Thyroid gland (tissue), 4 donors: Measurements from ENCODE around the gene HEXD. TPM values are rescaled to one million over a fixed set of nuclear protein-coding genes. Genes with fewer than 3 reads are reported as not detected.

Source experiments
- DNase-seq, 2 donors: peaks; one replicate each; pipeline ENCODE4 v3.0.0-alpha.2; 2019
- H3K27ac ChIP-seq, 3 donors: fragments of 200-600 bp; sonication (generic); 1 replicate in 2 of 3; 2 replicates in 1 of 3; pipeline ENCODE4 v1.5.1; 2016 to 2019; ENCODE audit warnings: mild to moderate bottlenecking in 1 of 3, moderate library complexity in 1 of 3
- H3K27me3 ChIP-seq: fragments of 200-600 bp; sonication (generic); one replicate; pipeline ENCODE4 v1.5.1; 2019
- H3K36me3 ChIP-seq, 2 donors: fragments of 200-600 bp; sonication (generic); one replicate each; pipeline ENCODE4 v1.5.1; 2016 to 2019
- H3K4me1 ChIP-seq, 2 donors: fragments of 200-600 bp; sonication (generic); one replicate each; pipeline ENCODE4 v1.5.1; 2017 to 2019
- H3K4me3 ChIP-seq, 3 donors: fragments of 200-600 bp; sonication (generic); replicated peaks in 1 of 3; 1 replicate in 2 of 3; 2 replicates in 1 of 3; pipeline ENCODE4 v1.5.1; 2016; ENCODE audit warnings: mild to moderate bottlenecking in 1 of 3
- H3K9me3 ChIP-seq: fragments of 200-600 bp; sonication (generic); one replicate; pipeline ENCODE4 v1.5.1; 2017
- POLR2A ChIP-seq, 2 donors: fragments of 450-650 bp; IDR thresholded peaks; one replicate each; pipeline ENCODE4 v1.6.1; 2017; ENCODE audit warnings: antibody characterized with exemption in 2 of 2, mild to moderate bottlenecking in 2 of 2, moderate library complexity in 1 of 2
- WGBS, 2 donors: methylation state at CpG; one replicate each; pipeline ENCODE4 v1.1.5; 2017; 5-methylcytosine and 5-hydroxymethylcytosine counted together
- intact Hi-C: fragments of 100-400 bp; cut with DNase I; formaldehyde crosslinking; loops from one replicate; pipeline ENCODE4 v1.15.1; 2023
- total RNA-seq, 4 donors: library from RNA; depleted of rRNA; stranded (reverse); fragments of >200 nt; gene quantifications; one replicate each; pipeline ENCODE4 v1.2.3, GENCODE V29; 2016
- TF ChIP-seq, protein P1 (sequence below), 6 experiments: fragments of 200-600 bp in 3 of 6; fragments of 450-650 bp in 3 of 6; sonication (generic) in 3 of 6; IDR thresholded peaks; one replicate each; pipeline ENCODE4 v1.5.1; 2016 to 2019; ENCODE audit warnings: antibody characterized with exemption in 6 of 6, mild to moderate bottlenecking in 2 of 6, inconsistent platforms in 1 of 6, moderate library complexity in 1 of 6

The HEXD gene
- total RNA-seq, 4 donors from 2014 or later = 33.2 to 72.7 (median 40.9) TPM

DNA sequence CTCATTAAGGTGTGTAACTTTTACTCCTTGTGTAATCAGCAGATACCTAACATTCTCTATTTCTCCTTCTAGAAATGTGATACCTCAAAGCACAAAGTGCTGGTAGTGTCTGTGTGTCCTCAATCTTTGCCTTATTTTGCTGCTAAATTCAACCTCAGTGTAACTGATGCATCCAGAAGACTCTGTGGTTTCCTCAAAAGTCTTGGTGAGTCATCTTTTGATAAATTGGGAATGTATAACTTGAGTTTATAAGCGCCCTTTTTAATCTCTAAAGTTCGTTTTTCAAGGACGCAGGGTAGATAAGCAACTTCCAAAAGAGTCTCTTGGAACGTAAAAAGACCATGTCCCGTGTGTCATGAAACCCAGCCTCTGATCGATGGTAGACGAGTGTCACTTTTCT lies 50.5 kb downstream of the HEXD start:
- TF ChIP-seq, protein P1, sequence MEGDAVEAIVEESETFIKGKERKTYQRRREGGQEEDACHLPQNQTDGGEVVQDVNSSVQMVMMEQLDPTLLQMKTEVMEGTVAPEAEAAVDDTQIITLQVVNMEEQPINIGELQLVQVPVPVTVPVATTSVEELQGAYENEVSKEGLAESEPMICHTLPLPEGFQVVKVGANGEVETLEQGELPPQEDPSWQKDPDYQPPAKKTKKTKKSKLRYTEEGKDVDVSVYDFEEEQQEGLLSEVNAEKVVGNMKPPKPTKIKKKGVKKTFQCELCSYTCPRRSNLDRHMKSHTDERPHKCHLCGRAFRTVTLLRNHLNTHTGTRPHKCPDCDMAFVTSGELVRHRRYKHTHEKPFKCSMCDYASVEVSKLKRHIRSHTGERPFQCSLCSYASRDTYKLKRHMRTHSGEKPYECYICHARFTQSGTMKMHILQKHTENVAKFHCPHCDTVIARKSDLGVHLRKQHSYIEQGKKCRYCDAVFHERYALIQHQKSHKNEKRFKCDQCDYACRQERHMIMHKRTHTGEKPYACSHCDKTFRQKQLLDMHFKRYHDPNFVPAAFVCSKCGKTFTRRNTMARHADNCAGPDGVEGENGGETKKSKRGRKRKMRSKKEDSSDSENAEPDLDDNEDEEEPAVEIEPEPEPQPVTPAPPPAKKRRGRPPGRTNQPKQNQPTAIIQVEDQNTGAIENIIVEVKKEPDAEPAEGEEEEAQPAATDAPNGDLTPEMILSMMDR (IDR thresholded peaks at IDR 0.05) = no peak
- no peak for TF ChIP-seq POLR2A (IDR thresholded peaks at IDR 0.05)
- peaks cover 49 to 50% of the 10 kb centered on the region in 2 donors for H3K36me3 ChIP-seq

DNA sequence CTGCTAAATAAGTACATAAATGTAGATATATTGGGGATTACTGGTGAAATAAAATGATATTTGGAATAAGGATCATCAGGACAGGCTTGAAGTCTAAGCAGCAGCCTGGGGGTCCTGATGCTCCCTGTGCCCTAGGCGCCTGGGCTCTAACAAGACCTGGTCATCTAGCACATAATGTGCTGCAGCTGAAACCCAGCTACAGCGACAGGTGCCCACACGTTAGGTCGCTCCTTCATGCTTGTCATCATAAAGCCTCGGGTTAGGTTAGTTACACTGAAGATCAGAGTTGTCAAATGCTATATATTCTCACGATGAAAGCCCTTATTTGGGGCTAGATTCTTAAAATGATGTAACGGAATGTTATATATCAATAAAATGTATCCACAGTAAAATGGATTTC lies 51.9 kb downstream of the HEXD start:
- Histone ChIP-seq H3K4me1 (no peaks in the 10 kb centered on the region), H3K27me3 (no peaks in the 10 kb centered on the region), H3K9me3 (no peaks in the 10 kb centered on the region), H3K36me3 (peaks cover 36 to 42% of the 10 kb centered on the region in 2 donors), H3K27ac (no peak overlapping the region), H3K4me3 (no peak overlapping the region)
- intact Hi-C loops = no loop called here
- TF ChIP-seq, protein P1 (IDR thresholded peaks at IDR 0.05) = no peak
- no peak for TF ChIP-seq POLR2A (IDR thresholded peaks at IDR 0.05)
- 96 to 97% methylated on average over 7 of the region's 7 CpGs for WGBS, 2 donors
- no peak for DNase-seq

More for the DNA sequence above, 50.5 kb downstream of the HEXD start:
- intact Hi-C loops = no loop called here
- no peak overlapping the region for H3K4me3 ChIP-seq
- H3K27ac ChIP-seq = no peak overlapping the region
- no peaks in the 10 kb centered on the region for H3K27me3 ChIP-seq
- no peaks in the 10 kb centered on the region for H3K4me1 ChIP-seq
- H3K9me3 ChIP-seq = no peaks in the 10 kb centered on the region
- no peak for DNase-seq
- WGBS, 2 donors = 93 to 95% methylated on average over 7 of the region's 7 CpGs

DNA sequence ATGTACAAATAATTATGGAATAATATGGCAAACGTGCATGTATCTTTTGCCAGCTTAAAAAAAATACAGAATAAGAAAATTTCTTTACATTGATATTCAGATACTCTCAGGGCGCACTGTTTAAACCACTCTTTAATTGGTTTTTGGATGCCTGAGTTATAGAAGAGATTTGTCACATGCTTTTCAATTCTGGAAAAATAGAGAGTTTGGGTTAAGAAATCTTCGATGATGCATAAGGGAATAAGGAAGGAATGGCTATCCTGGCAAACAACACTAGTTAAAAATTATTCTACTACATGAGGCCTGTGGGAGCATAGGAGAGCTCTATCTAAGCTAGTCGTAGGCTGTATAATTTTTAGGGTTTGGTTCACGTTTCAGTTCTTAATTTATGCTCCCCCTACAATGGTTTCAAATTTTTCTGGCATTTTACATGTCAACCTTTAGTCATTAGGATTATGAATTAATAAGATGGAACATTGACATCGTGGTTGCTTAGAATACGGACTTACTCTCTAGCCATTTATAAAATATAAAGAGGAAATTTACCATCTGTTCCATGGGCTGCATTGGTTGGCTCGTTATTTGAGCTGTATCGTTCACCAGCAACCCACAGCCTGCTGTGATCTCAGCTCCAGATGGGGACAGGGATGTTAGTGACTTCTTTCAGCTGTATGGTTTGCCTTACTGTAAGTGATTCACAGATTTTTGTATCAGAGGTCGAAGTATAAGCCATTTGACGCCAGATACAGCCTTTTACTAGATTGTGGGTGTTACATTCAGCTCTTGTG lies 56.3 kb downstream of the HEXD start:
- H3K4me3 ChIP-seq = no peak overlapping the region
- H3K9me3 ChIP-seq = no peaks in the 10 kb centered on the region
- no peak overlapping the region for H3K27ac ChIP-seq
- no peaks in the 10 kb centered on the region for H3K4me1 ChIP-seq
- no peaks in the 10 kb centered on the region for H3K27me3 ChIP-seq
- no peak for DNase-seq
- peaks cover 23 to 24% of the 10 kb centered on the region in 2 donors for H3K36me3 ChIP-seq
- 85 to 92% methylated on average over 11 of the region's 11 CpGs for WGBS, 2 donors
- TF ChIP-seq POLR2A (IDR thresholded peaks at IDR 0.05) = no peak
- TF ChIP-seq, protein P1 (IDR thresholded peaks at IDR 0.05) = no peak
- intact Hi-C loops = no loop called here

DNA sequence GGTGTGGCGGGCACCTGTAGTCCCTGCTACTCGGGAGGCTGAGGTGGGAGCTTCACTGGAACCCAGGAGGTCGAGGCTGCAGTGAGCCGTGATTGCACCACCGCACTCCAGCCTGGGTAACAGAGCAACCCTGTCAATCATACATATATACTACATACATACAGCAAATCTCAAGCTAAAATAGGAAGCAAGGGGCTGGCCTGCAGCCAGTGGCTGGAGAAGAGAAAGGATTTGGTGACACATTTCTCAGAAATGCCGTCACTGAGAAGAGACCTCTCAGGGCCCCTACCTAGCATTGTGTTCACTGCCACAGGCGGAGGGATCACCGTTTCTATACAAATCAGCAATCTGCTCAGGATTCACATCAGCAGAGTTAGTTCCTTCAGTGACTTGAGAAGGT lies 57.3 kb downstream of the HEXD start:
- H3K27me3 ChIP-seq = no peaks in the 10 kb centered on the region
- DNase-seq = no peak

DNA sequence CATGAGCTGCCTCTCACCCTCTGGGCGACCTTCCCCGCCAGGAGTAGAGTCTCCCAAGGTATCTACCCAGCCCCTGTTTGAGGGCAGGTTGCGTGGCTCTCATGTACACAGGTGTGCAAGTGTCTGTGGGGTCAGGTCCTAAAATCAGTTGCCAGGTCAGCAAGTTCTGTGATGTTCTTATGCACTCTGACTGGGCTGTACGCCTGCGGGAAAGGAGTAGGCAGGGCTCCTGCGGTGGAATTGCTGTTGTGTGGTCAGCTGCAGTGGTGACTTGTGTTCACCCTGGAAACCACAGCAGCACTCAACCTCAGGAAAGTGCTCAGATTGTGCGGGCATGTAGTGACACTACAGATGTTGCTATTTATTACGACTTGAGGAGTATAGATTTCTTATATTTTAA lies 59.8 kb downstream of the HEXD start:
- WGBS, 2 donors = 92 to 94% methylated on average over 5 to 8 of the region's 8 CpGs
- intact Hi-C loops = no loop called here

More for the DNA sequence above, 57.3 kb downstream of the HEXD start:
- no peaks in the 10 kb centered on the region for H3K4me1 ChIP-seq
- TF ChIP-seq, protein P1 (IDR thresholded peaks at IDR 0.05) = no peak
- no peak for TF ChIP-seq POLR2A (IDR thresholded peaks at IDR 0.05)
- intact Hi-C loops = no loop called here
- H3K9me3 ChIP-seq = no peaks in the 10 kb centered on the region
- H3K27ac ChIP-seq = no peak overlapping the region
- no peak overlapping the region for H3K4me3 ChIP-seq
- WGBS, 2 donors = 93 to 94% methylated on average over 8 of the region's 8 CpGs
- peaks cover 26 to 33% of the 10 kb centered on the region in 2 donors for H3K36me3 ChIP-seq

More for the DNA sequence above, 59.8 kb downstream of the HEXD start:
- Histone ChIP-seq H3K4me1 (no peaks in the 10 kb centered on the region), H3K27ac (no peak overlapping the region), H3K27me3 (no peaks in the 10 kb centered on the region), H3K4me3 (no peak overlapping the region), H3K9me3 (no peaks in the 10 kb centered on the region), H3K36me3 (peaks cover 23 to 36% of the 10 kb centered on the region in 2 donors)
- TF ChIP-seq, protein P1 (IDR thresholded peaks at IDR 0.05) = no peak
- TF ChIP-seq POLR2A (IDR thresholded peaks at IDR 0.05) = no peak
- no peak for DNase-seq
